Superior temporal gyrus (tissue), 1 donor: ENCODE data around the gene TRIM26.
"Not testable (repeated sequence)": the region's sequence is repeated elsewhere in the genome, so short reads cannot be mapped to it uniquely, and the experiment has no call there.

ENCODE experiments used
- DNase-seq: peaks from one replicate; pipeline ENCODE4 v3.0.0-alpha.2; 2016; ENCODE audit errors: extremely low spot score

The TRIM26 gene

GRCh38 chr6:30169658-30170614 lies 43.3 kb downstream of the TRIM26 start:
- DNase-seq, result peak; percentile 72

GRCh38 chr6:30168741-30169140 lies 44.5 kb downstream of the TRIM26 start:
- DNase-seq, result no peak

- DNase-seq, result no peak
These were observed 46.1 kb downstream of the TRIM26 start for GRCh38 chr6:30167101-30167500.

- DNase-seq, result not testable (repeated sequence)
These were observed 48.0 kb downstream of the TRIM26 start for GRCh38 chr6:30165238-30165637.

- DNase-seq, result no peak
These were observed 48.5 kb downstream of the TRIM26 start for GRCh38 chr6:30164714-30165113.

- DNase-seq, result no peak
These were observed 49.1 kb downstream of the TRIM26 start for GRCh38 chr6:30163918-30164654.

GRCh38 chr6:30163090-30163917 lies 49.9 kb downstream of the TRIM26 start, which contains the start of gene TRIM15:
Gene TRIM15 (plus strand): TSS chr6:30163546. CDS start chr6:30163685, 139 bp downstream.
- no peak for DNase-seq

GRCh38 chr6:30162265-30163089 lies 50.7 kb downstream of the TRIM26 start:
- no peak for DNase-seq

GRCh38 chr6:30160785-30161531 lies 52.2 kb downstream of the TRIM26 start, which contains the start of gene TRIM10:
Gene TRIM10 (minus strand): TSS chr6:30161211. CDS start chr6:30160858, 353 bp downstream.
- no peak for DNase-seq

- DNase-seq, result no peak
These were observed 53.0 kb downstream of the TRIM26 start for GRCh38 chr6:30160008-30160784.

- DNase-seq, result peak; percentile 37
These were observed 54.6 kb downstream of the TRIM26 start for GRCh38 chr6:30158475-30159040.

GRCh38 chr6:30157999-30158398 lies 55.2 kb downstream of the TRIM26 start:
- DNase-seq, result no peak

- DNase-seq, result no peak
These were observed 55.6 kb downstream of the TRIM26 start for GRCh38 chr6:30157581-30157980.

- no peak for DNase-seq
These were observed 56.4 kb downstream of the TRIM26 start for GRCh38 chr6:30156774-30157173.

GRCh38 chr6:30156262-30156599 lies 57.0 kb downstream of the TRIM26 start:
- DNase-seq, result no peak

- DNase-seq, result no peak
These were observed 57.5 kb downstream of the TRIM26 start for GRCh38 chr6:30155520-30156261.

GRCh38 chr6:30154709-30155519 lies 58.3 kb downstream of the TRIM26 start:
- DNase-seq, result no peak
